K562 (cell line): ENCODE results near the gene HBG1. TPM values are rescaled to one million over a fixed set of nuclear protein-coding genes. Genes with fewer than 3 reads are reported as not detected.

Source experiments
- ATAC-seq: fragments of 200-7000 bp; cut with Tn5 transposase; 3 replicates; pipeline ENCODE4 v1.9.1; 2020; ENCODE audit warnings: moderate library complexity
- BruUV-seq: library from RNA; stranded (reverse); fragments of 400-500 nt; replicated peaks from 2 replicates; lab custom pipeline; 2021; lab: Mats Ljungman, UMichigan
- CTCF ChIA-PET: fragments of 300-600 bp; formaldehyde crosslinking; extraction: SDS; loops from one replicate; lab custom pipeline; 2021; ENCODE audit warnings: low intra/inter-chr PET ratio; lab: Yijun Ruan, JAX
- POLR2A ChIA-PET: fragments of 300-600, 350-650 bp; sonication (Branson Sonifier 250); formaldehyde crosslinking; extraction: SDS; loops from one replicate; lab custom pipeline; 2021; ENCODE audit warnings: antibody characterized with exemption, inconsistent platforms; lab: Yijun Ruan, JAX
- DNase-seq, 4 experiments: peaks; one replicate each; pipeline versions ENCODE4 v3.0.0 to v3.0.0-alpha.2; 2011 to 2018; ENCODE audit warnings: low spot score in 3 of 4, mixed read lengths in 3 of 4; ENCODE audit errors: extremely low read depth in 1 of 4
- FAIRE-seq: peaks from 2 replicates; lab custom pipeline; 2011; peaks lifted over from hg19 to GRCh38; lab: Jason Lieb, UNC
- H2AFZ ChIP-seq: 2 replicates; pipeline ENCODE4 v1.6.0; 2011; ENCODE audit warnings: low read depth, low read length, control low read depth, inconsistent platforms
- H3K27ac ChIP-seq: fragments of 200-600 bp; 3 replicates; pipeline ENCODE4 v1.8.0; 2011; ENCODE audit warnings: low read depth, mild to moderate bottlenecking, control low read depth, inconsistent platforms, low read length, moderate library complexity, mixed read lengths; ENCODE audit errors: extremely low read depth
- H3K27me3 ChIP-seq, 2 experiments: fragments of 300-600 bp in 1 of 2; 2 replicates in 1 of 2; 3 replicates in 1 of 2; pipeline versions ENCODE4 v1.6.0 to v1.8.0; 2011; ENCODE audit warnings: inconsistent platforms in 2 of 2, low read length in 2 of 2, mild to moderate bottlenecking in 1 of 2, mixed read lengths in 1 of 2, moderate library complexity in 1 of 2; ENCODE audit not compliant: control insufficient read depth in 2 of 2, insufficient read depth in 2 of 2
- H3K36me3 ChIP-seq: fragments of 300-600 bp; 3 replicates; pipeline ENCODE4 v1.8.0; 2011; ENCODE audit warnings: mild to moderate bottlenecking, low read length, inconsistent platforms; ENCODE audit not compliant: control insufficient read depth, insufficient read depth
- H3K4me1 ChIP-seq, 2 experiments: fragments of 200-600 bp in 1 of 2; replicated peaks in 1 of 2; 2 replicates in 1 of 2; 3 replicates in 1 of 2; pipeline versions ENCODE4 v1.5.1 to v1.8.0; 2011; ENCODE audit warnings: inconsistent platforms in 2 of 2, low read length in 2 of 2, mild to moderate bottlenecking in 1 of 2, mixed read lengths in 1 of 2, moderate library complexity in 1 of 2; ENCODE audit not compliant: control insufficient read depth in 2 of 2, insufficient read depth in 2 of 2
- H3K4me2 ChIP-seq: 2 replicates; pipeline ENCODE4 v1.6.1; 2011; ENCODE audit warnings: low read length, control low read depth, inconsistent platforms, mixed read lengths; ENCODE audit not compliant: insufficient read depth
- H3K4me3 ChIP-seq: fragments of 200-600 bp; sonication (generic), shearing (Covaris generic); 2 replicates; pipeline ENCODE4 v1.5.1; 2016; ENCODE audit warnings: control low read depth, inconsistent platforms
- H3K79me2 ChIP-seq: fragments of 200-600 bp; 3 replicates; pipeline ENCODE4 v1.8.0; 2011; ENCODE audit warnings: low read length, inconsistent platforms; ENCODE audit not compliant: control insufficient read depth, insufficient read depth
- H3K9ac ChIP-seq, 2 experiments: 2 replicates each; pipeline versions ENCODE4 v1.6.0 to v1.6.1; 2011; ENCODE audit warnings: low read depth in 2 of 2, low read length in 2 of 2, control low read depth in 1 of 2, inconsistent platforms in 1 of 2, mild to moderate bottlenecking in 1 of 2, mixed read lengths in 1 of 2; ENCODE audit not compliant: insufficient read depth in 1 of 2
- H3K9me1 ChIP-seq: one replicate; pipeline ENCODE4 v1.6.0; 2011; ENCODE audit warnings: inconsistent platforms, mild to moderate bottlenecking, low read length, moderate library complexity; ENCODE audit not compliant: control insufficient read depth, insufficient read depth
- H3K9me3 ChIP-seq: replicated peaks from 2 replicates; pipeline ENCODE4 v1.5.1; 2011; ENCODE audit warnings: low read depth, low read length, inconsistent platforms; ENCODE audit not compliant: control insufficient read depth, insufficient read depth
- H4K20me1 ChIP-seq: replicated peaks from 2 replicates; pipeline ENCODE4 v1.6.1; 2011; ENCODE audit warnings: low read length, inconsistent platforms, mixed read lengths; ENCODE audit not compliant: control insufficient read depth, insufficient read depth
- CHD1 ChIP-seq: fragments of 200-600 bp; sonication (generic); IDR thresholded peaks from one replicate; pipeline ENCODE4 v1.6.1; 2012; ENCODE audit warnings: mild to moderate bottlenecking, moderate library complexity, low read length, inconsistent platforms
- FOXA3 ChIP-seq, 2 experiments: fragments of 450-650 bp in 1 of 2; sonication (generic) in 1 of 2; formaldehyde crosslinking; IDR thresholded peaks in 1 of 2; conservative IDR thresholded peaks in 1 of 2; 2 replicates each; pipeline versions ENCODE4 v1.4.0 to v1.8.0; 2020 to 2022; ENCODE audit warnings: mild to moderate bottlenecking in 2 of 2, missing genetic modification reagents in 1 of 2
- HNRNPK ChIP-seq: fragments of 200-400 bp; formaldehyde crosslinking; IDR thresholded peaks from one replicate; pipeline ENCODE4 v1.6.1; 2018; ENCODE audit warnings: mild to moderate bottlenecking, low read depth, low read length; ENCODE audit not compliant: poor library complexity, severe bottlenecking
- KLF10 ChIP-seq: fragments of 250-450 bp; sonication (Bioruptor Pico); IDR thresholded peaks from 2 replicates; pipeline ENCODE4 v1.6.1; 2021; ENCODE audit warnings: matching md5 sums
- LARP7 ChIP-seq: fragments of 450-650 bp; IDR thresholded peaks from 2 replicates; pipeline ENCODE4 v1.6.1; 2016
- MAZ ChIP-seq, 2 experiments: fragments of 450-650 bp in 1 of 2; sonication (generic) in 1 of 2; formaldehyde crosslinking; IDR thresholded peaks in 1 of 2; conservative IDR thresholded peaks in 1 of 2; 2 replicates each; pipeline versions ENCODE4 v1.4.0 to v1.5.0; 2020; ENCODE audit warnings: mild to moderate bottlenecking in 1 of 2, missing genetic modification reagents in 1 of 2
- MBD2 ChIP-seq: sonication (generic); IDR thresholded peaks from 2 replicates; pipeline ENCODE4 v1.6.1; 2016; ENCODE audit warnings: low read depth, borderline replicate concordance
- PHB2 ChIP-seq: fragments of 450-650 bp; IDR thresholded peaks from 2 replicates; pipeline ENCODE4 v1.6.1; 2017; ENCODE audit warnings: low read depth
- POLR2G ChIP-seq: fragments of 200-400 bp; formaldehyde crosslinking; IDR thresholded peaks from 2 replicates; pipeline ENCODE4 v1.6.1; 2017; ENCODE audit warnings: low read depth, mild to moderate bottlenecking, antibody characterized with exemption, low read length, moderate library complexity
- RBFOX2 ChIP-seq: fragments of 200-400 bp; formaldehyde crosslinking; IDR thresholded peaks from 2 replicates; pipeline ENCODE4 v1.6.1; 2017; ENCODE audit warnings: low read depth, mild to moderate bottlenecking, low read length, moderate library complexity
- TCF3 ChIP-seq: sonication (generic); formaldehyde crosslinking; IDR thresholded peaks from 2 replicates; pipeline ENCODE4 v1.4.0; 2020; ENCODE audit warnings: mild to moderate bottlenecking, missing genetic modification reagents
- TCFL5 ChIP-seq: fragments of 250-450 bp; sonication (Bioruptor Pico); conservative IDR thresholded peaks from 2 replicates; pipeline ENCODE4 v1.6.1; 2021; ENCODE audit warnings: mild to moderate bottlenecking, moderate library complexity, matching md5 sums
- TEAD4 ChIP-seq, 2 experiments: sonication (generic) in 1 of 2; formaldehyde crosslinking in 1 of 2; IDR thresholded peaks; 2 replicates each; pipeline versions ENCODE4 v1.6.1 to v1.8.0; 2012 to 2022; ENCODE audit warnings: borderline replicate concordance in 1 of 2, inconsistent platforms in 1 of 2, low read length in 1 of 2, mild to moderate bottlenecking in 1 of 2, missing genetic modification reagents in 1 of 2
- ZNF12 ChIP-seq: sonication (generic); formaldehyde crosslinking; IDR thresholded peaks from 2 replicates; pipeline ENCODE4 v1.4.0; 2020; ENCODE audit warnings: mild to moderate bottlenecking, missing genetic modification reagents
- ZNF24 ChIP-seq: fragments of 450-650 bp; IDR thresholded peaks from 2 replicates; pipeline ENCODE4 v1.6.1; 2016
- ZNF551 ChIP-seq: fragments of 250-450 bp; sonication (Bioruptor Pico); IDR thresholded peaks from 2 replicates; pipeline ENCODE4 v1.5.0; 2021; ENCODE audit warnings: mild to moderate bottlenecking, moderate library complexity
- ZZZ3 ChIP-seq: fragments of 450-650 bp; IDR thresholded peaks from 2 replicates; pipeline ENCODE4 v1.6.1; 2016; ENCODE audit warnings: antibody characterized with exemption, mild to moderate bottlenecking, moderate library complexity
- WGBS: fragments of 100-300 bp; shearing (Covaris generic); methylation state at CpG from one replicate; pipeline ENCODE4 v1.1.6; 2016; ENCODE audit warnings: low coverage, mixed read lengths; ENCODE audit not compliant: insufficient coverage; ENCODE audit errors: missing lambda C conversion rate; 5-methylcytosine and 5-hydroxymethylcytosine counted together
- in situ Hi-C: fragments of 300-500 bp; cut with MboI; formaldehyde crosslinking; loops from 4 replicates; pipeline ENCODE4 v1.15.0; 2018; ENCODE audit warnings: inconsistent platforms, mixed read lengths
- intact Hi-C: fragments of 100-400 bp; cut with micrococcal nuclease; formaldehyde crosslinking; loops from 2 replicates; pipeline ENCODE4 v1.14.2; 2022
- polyA plus RNA-seq, 8 experiments: library from polyadenylated mRNA; depleted of rRNA in 4 of 8; stranded (reverse) in 5 of 8; unstranded in 3 of 8; fragments of >200 nt; fragmentation: Nextera tagmentation in 2 of 8; fragmentation: Illumina TruSeq in 1 of 8; extraction: Ambion mirVana in 2 of 8; extraction: Trizol in 1 of 8; gene quantifications; 2 replicates each; pipeline versions ENCODE4 v1.2.1 to v1.2.3, GENCODE V29; 2011 to 2014; ENCODE audit warnings: inconsistent platforms in 1 of 8, missing spikeins in 1 of 8
- total RNA-seq, 7 experiments: library from RNA; depleted of rRNA in 6 of 7; stranded (reverse); fragments of >200 nt in 6 of 7; fragmentation: Illumina TruSeq in 2 of 7; extraction: Trizol in 2 of 7; gene quantifications; 2 replicates each; pipeline versions ENCODE4 v1.2.1 to v1.2.3, GENCODE V29; 2011 to 2021; ENCODE audit warnings: low replicate concordance in 1 of 7
- TF ChIP-seq, protein P1 (sequence below): fragments of 150-350 bp; conservative IDR thresholded peaks from 2 replicates; pipeline ENCODE4 v1.6.1; 2014; ENCODE audit warnings: low read length
- TF ChIP-seq, protein P2 (sequence below): fragments of 250-450 bp; sonication (Bioruptor Pico); IDR thresholded peaks from 2 replicates; pipeline ENCODE4 v1.5.0; 2021

Gene HBG1
- total and polyA plus RNA-seq, 9 of the 15 experiments (the other 6 are each of a cell fraction or from before 2014, with no cell fraction given), result 1,066 to 16,338 (median 4,898) TPM

- no peak for TF ChIP-seq TEAD4 (IDR thresholded peaks at IDR 0.05; ENCODE audit: low read length)
- TF ChIP-seq TEAD4 (CRISPR knock-in tag; IDR thresholded peaks at IDR 0.05; ENCODE audit: borderline replicate concordance), result no peak
- TF ChIP-seq HNRNPK, result no peak
- no peak for TF ChIP-seq LARP7
- peak; percentile 14 for TF ChIP-seq CHD1
- TF ChIP-seq RBFOX2, result peak; percentile 51; the same call in 1 of the 2 replicates
- TF ChIP-seq POLR2G, result 0 out of 2 replicates have a peak, but pooled peaks have one; percentile 22
- no peak for TF ChIP-seq ZNF24
- TF ChIP-seq PHB2, result no peak
These were observed 4.5 kb downstream of the HBG1 start (continued) for GRCh38 chr11:5245155-5245554.

DNA sequence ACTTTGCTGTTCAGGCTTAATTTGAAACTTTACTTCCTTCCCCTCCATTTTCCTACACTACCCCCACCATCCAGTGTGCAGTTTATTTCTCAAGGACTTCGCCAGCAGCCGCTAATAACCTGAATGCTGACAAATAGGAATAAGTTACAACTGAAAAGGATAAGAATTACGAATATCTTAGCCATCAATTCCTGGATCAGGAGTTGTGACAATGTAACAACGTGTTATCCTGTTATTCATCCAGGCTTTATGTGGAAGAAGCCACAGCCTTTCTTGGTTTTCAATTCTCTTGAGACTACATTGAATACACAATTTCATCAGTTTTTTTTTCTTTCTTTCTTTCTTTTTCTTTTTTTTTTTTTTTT, 5.9 kb downstream of the HBG1 start:
- in situ Hi-C loops, result loop anchor here (5.0 kb wide), 1 partner anchor 44 kb away; no protein-coding TSS in a partner anchor
- BruUV-seq, result no TSS peak
- Histone ChIP-seq H3K4me2 (peak overlapping the region; percentile 88), H3K27ac (peak overlapping the region; percentile 80), H3K4me1 (peaks cover 8 to 31% of the 10 kb centered on the region in 2 experiments), H3K4me3 (peak overlapping the region; percentile 26; the same call in 1 of the 2 replicates), H3K36me3 (peaks cover 40% of the 10 kb centered on the region), H3K9me1 (no peaks in the 10 kb centered on the region), H4K20me1 (0 out of 2 replicates have a peak, but pooled peaks cover 5% of the 10 kb centered on the region), H3K9me3 (no peaks in the 10 kb centered on the region), H2AFZ (peak overlapping the region; percentile 48; the same call in 1 of the 2 replicates), H3K27me3 (no peaks in the 10 kb centered on the region), H3K79me2 (peaks cover 91% of the 10 kb centered on the region), H3K9ac (peak overlapping the region in 1 of 2 experiments; percentile 70; a peak in 2 of 4 replicates)
- 13% methylated on average over 4 of the region's 4 CpGs for WGBS
- ATAC-seq (no peak), FAIRE-seq (no peak), DNase-seq (no peak)
- POLR2A ChIA-PET, result no interaction called here
- intact Hi-C loops, result loop anchor here (2.0 kb wide), 3 partner anchors 37 to 119 kb away; no protein-coding TSS in a partner anchor
- CTCF ChIA-PET, result no interaction called here
- TF ChIP-seq MBD2, result no peak
- TF ChIP-seq FOXA3 (CRISPR knock-in tag; conservative IDR thresholded peaks at IDR 0.05 in 1 of 2, IDR thresholded peaks at IDR 0.05 in 1 of 2), result peak in 1 of 2 experiments; percentile 34; a peak in 2 of 4 replicates
- no peak for TF ChIP-seq ZNF12 (CRISPR knock-in tag)
- TF ChIP-seq MAZ (CRISPR knock-in tag; conservative IDR thresholded peaks at IDR 0.05 in 1 of 2, IDR thresholded peaks at IDR 0.05 in 1 of 2), result no peak
- no peak for TF ChIP-seq TCFL5
- TF ChIP-seq, protein P1, sequence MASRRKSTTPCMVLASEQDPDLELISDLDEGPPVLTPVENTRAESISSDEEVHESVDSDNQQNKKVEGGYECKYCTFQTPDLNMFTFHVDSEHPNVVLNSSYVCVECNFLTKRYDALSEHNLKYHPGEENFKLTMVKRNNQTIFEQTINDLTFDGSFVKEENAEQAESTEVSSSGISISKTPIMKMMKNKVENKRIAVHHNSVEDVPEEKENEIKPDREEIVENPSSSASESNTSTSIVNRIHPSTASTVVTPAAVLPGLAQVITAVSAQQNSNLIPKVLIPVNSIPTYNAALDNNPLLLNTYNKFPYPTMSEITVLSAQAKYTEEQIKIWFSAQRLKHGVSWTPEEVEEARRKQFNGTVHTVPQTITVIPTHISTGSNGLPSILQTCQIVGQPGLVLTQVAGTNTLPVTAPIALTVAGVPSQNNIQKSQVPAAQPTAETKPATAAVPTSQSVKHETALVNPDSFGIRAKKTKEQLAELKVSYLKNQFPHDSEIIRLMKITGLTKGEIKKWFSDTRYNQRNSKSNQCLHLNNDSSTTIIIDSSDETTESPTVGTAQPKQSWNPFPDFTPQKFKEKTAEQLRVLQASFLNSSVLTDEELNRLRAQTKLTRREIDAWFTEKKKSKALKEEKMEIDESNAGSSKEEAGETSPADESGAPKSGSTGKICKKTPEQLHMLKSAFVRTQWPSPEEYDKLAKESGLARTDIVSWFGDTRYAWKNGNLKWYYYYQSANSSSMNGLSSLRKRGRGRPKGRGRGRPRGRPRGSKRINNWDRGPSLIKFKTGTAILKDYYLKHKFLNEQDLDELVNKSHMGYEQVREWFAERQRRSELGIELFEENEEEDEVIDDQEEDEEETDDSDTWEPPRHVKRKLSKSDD, result no peak
- TF ChIP-seq, protein P2, sequence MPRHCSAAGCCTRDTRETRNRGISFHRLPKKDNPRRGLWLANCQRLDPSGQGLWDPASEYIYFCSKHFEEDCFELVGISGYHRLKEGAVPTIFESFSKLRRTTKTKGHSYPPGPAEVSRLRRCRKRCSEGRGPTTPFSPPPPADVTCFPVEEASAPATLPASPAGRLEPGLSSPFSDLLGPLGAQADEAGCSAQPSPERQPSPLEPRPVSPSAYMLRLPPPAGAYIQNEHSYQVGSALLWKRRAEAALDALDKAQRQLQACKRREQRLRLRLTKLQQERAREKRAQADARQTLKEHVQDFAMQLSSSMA (CRISPR knock-in tag), result no peak
- TF ChIP-seq ZZZ3, result no peak
- TF ChIP-seq TCF3 (CRISPR knock-in tag), result no peak
- TF ChIP-seq ZNF551, result peak; percentile 75; the same call in 1 of the 2 replicates
- TF ChIP-seq KLF10 (CRISPR knock-in tag), result peak; percentile 74; the same call in 1 of the 2 replicates
